Neutrophil (primary cell): Measurements from ENCODE around the gene SSR3.

Source experiments
- H3K27ac ChIP-seq: fragments of 200-600 bp; sonication (generic); 2 replicates; pipeline ENCODE4 v1.5.1; 2016; ENCODE audit warnings: mild to moderate bottlenecking, moderate library complexity
- H3K27me3 ChIP-seq: fragments of 200-600 bp; sonication (generic); 2 replicates; pipeline ENCODE4 v1.6.0; 2016; ENCODE audit warnings: mild to moderate bottlenecking
- H3K36me3 ChIP-seq: fragments of 200-600 bp; sonication (generic); 2 replicates; pipeline ENCODE4 v1.5.1; 2017
- H3K4me1 ChIP-seq, 2 experiments: fragments of 200-600 bp in 1 of 2; sonication (generic) in 1 of 2; 1 replicate in 1 of 2; 2 replicates in 1 of 2; pipeline versions ENCODE4 v1.5.1 to v1.6.1; 2013 to 2016; ENCODE audit warnings: low read depth in 1 of 2, low read length in 1 of 2, mild to moderate bottlenecking in 1 of 2, moderate library complexity in 1 of 2; ENCODE audit not compliant: control insufficient read depth in 1 of 2, insufficient read depth in 1 of 2
- H3K4me3 ChIP-seq, 2 experiments: fragments of 200-600 bp in 1 of 2; sonication (generic) in 1 of 2; 1 replicate in 1 of 2; 2 replicates in 1 of 2; pipeline ENCODE4 v1.5.1; 2013 to 2016; ENCODE audit warnings: low read depth in 1 of 2, low read length in 1 of 2, mild to moderate bottlenecking in 1 of 2, moderate library complexity in 1 of 2
- H3K9me3 ChIP-seq: fragments of 200-600 bp; sonication (generic); 2 replicates; pipeline ENCODE4 v1.5.1; 2016
- CTCF ChIP-seq: fragments of 200-600 bp; sonication (generic); IDR thresholded peaks from 2 replicates; pipeline ENCODE4 v1.5.1; 2016; ENCODE audit warnings: antibody characterized with exemption

The SSR3 gene

GRCh38 chr3:156543043-156543555 lies 11.8 kb downstream of the SSR3 start:
- TF ChIP-seq CTCF: no peak
- Histone ChIP-seq H3K36me3 (peaks cover 77% of the 10 kb centered on the region), H3K4me1 (no peaks in the 10 kb centered on the region), H3K27me3 (no peaks in the 10 kb centered on the region), H3K9me3 (no peaks in the 10 kb centered on the region), H3K27ac (no peak overlapping the region), H3K4me3 (no peak overlapping the region)

- Histone ChIP-seq H3K4me3 (no peak overlapping the region), H3K27me3 (no peaks in the 10 kb centered on the region), H3K27ac (no peak overlapping the region), H3K4me1 (no peaks in the 10 kb centered on the region), H3K36me3 (peaks cover 75% of the 10 kb centered on the region), H3K9me3 (no peaks in the 10 kb centered on the region)
- no peak for TF ChIP-seq CTCF
These were observed 12.5 kb downstream of the SSR3 start for GRCh38 chr3:156542101-156543042.

GRCh38 chr3:156539802-156540201 lies 15.1 kb downstream of the SSR3 start:
- TF ChIP-seq CTCF: no peak
- H3K27me3 ChIP-seq: no peaks in the 10 kb centered on the region
- H3K4me1 ChIP-seq: no peaks in the 10 kb centered on the region
- H3K27ac ChIP-seq: no peak overlapping the region
- H3K36me3 ChIP-seq: peaks cover 58% of the 10 kb centered on the region
- H3K9me3 ChIP-seq: no peaks in the 10 kb centered on the region
- H3K4me3 ChIP-seq: no peak overlapping the region

- Histone ChIP-seq H3K4me1 (no peaks in the 10 kb centered on the region), H3K4me3 (no peak overlapping the region), H3K36me3 (peaks cover 56% of the 10 kb centered on the region), H3K27me3 (no peaks in the 10 kb centered on the region), H3K27ac (no peak overlapping the region), H3K9me3 (no peaks in the 10 kb centered on the region)
- TF ChIP-seq CTCF: no peak
These were observed 15.9 kb downstream of the SSR3 start for GRCh38 chr3:156539051-156539450.

- Histone ChIP-seq H3K9me3 (no peaks in the 10 kb centered on the region), H3K27me3 (no peaks in the 10 kb centered on the region), H3K4me1 (no peaks in the 10 kb centered on the region), H3K27ac (no peak overlapping the region), H3K36me3 (peaks cover 35% of the 10 kb centered on the region), H3K4me3 (no peak overlapping the region)
- TF ChIP-seq CTCF: no peak
These were observed 18.2 kb downstream of the SSR3 start for GRCh38 chr3:156536524-156537316.
